GM12878 (cell line): Measurements from ENCODE around the gene DHRS12. TPM values are rescaled to one million over a fixed set of nuclear protein-coding genes. Genes with fewer than 3 reads are reported as not detected.

Experiments
- ATAC-seq: fragments of 200-7000 bp; cut with Tn5 transposase; 3 replicates; pipeline ENCODE4 v1.9.1; 2020; ENCODE audit warnings: mild to moderate bottlenecking, moderate library complexity
- BruUV-seq: library from RNA; stranded (reverse); fragments of 400-500 nt; replicated peaks from 2 replicates; lab custom pipeline; 2021; lab: Mats Ljungman, UMichigan
- CTCF ChIA-PET: fragments of 300-600 bp; sonication (Branson Sonifier 250); formaldehyde crosslinking; extraction: SDS; loops from one replicate; lab custom pipeline; 2021; ENCODE audit warnings: inconsistent platforms; lab: Yijun Ruan, JAX
- POLR2A ChIA-PET: fragments of 350-600 bp; formaldehyde crosslinking; extraction: SDS; loops from one replicate; lab custom pipeline; 2021; ENCODE audit warnings: inconsistent platforms; lab: Charles Lee
- RAD21 ChIA-PET: fragments of 300-600 bp; sonication (Branson Sonifier 250); formaldehyde crosslinking; loops from one replicate; lab custom pipeline; 2023; ENCODE audit warnings: antibody characterized with exemption; ENCODE audit not compliant: unreplicated experiment; lab: Charles Lee
- SMC1A ChIA-PET: fragments of 300-600 bp; sonication (Branson Sonifier 250); formaldehyde crosslinking; loops from one replicate; lab custom pipeline; 2023; ENCODE audit not compliant: unreplicated experiment, uncharacterized antibody; lab: Charles Lee
- DNase-seq: peaks from one replicate; pipeline ENCODE4 v3.0.0-alpha.2; 2011; ENCODE audit warnings: low read depth, low spot score
- FAIRE-seq: peaks from 3 replicates; lab custom pipeline; 2011; peaks lifted over from hg19 to GRCh38; lab: Jason Lieb, UNC
- H2AFZ ChIP-seq: 2 replicates; pipeline ENCODE4 v1.6.0; 2011; ENCODE audit warnings: low read depth, low read length, control low read depth; ENCODE audit not compliant: control insufficient read depth
- H3K27ac ChIP-seq: 2 replicates; pipeline ENCODE4 v1.5.1; 2011; ENCODE audit warnings: control low read depth; ENCODE audit not compliant: control insufficient read depth, insufficient read depth
- H3K27me3 ChIP-seq, 2 experiments: replicated peaks in 1 of 2; 2 replicates each; pipeline versions ENCODE4 v1.6.0 to v1.6.1; 2011; ENCODE audit warnings: low read length in 1 of 2; ENCODE audit not compliant: control insufficient read depth in 2 of 2, insufficient read depth in 2 of 2
- H3K36me3 ChIP-seq, 2 experiments: 2 replicates each; pipeline ENCODE4 v1.5.1; 2011; ENCODE audit warnings: low read length in 1 of 2; ENCODE audit not compliant: control insufficient read depth in 2 of 2, insufficient read depth in 2 of 2
- H3K4me1 ChIP-seq: 2 replicates; pipeline ENCODE4 v1.6.1; 2011; ENCODE audit warnings: mild to moderate bottlenecking, low read length, moderate library complexity, mixed read lengths; ENCODE audit not compliant: control insufficient read depth, insufficient read depth
- H3K4me2 ChIP-seq: 2 replicates; pipeline ENCODE4 v1.6.0; 2011; ENCODE audit warnings: control low read depth; ENCODE audit not compliant: control insufficient read depth, insufficient read depth
- H3K4me3 ChIP-seq: fragments of 200-600 bp; sonication (generic); 2 replicates; pipeline ENCODE4 v1.5.1; 2016
- H3K79me2 ChIP-seq: 2 replicates; pipeline ENCODE4 v1.6.0; 2011; ENCODE audit warnings: low read length; ENCODE audit not compliant: control insufficient read depth, insufficient read depth
- H3K9ac ChIP-seq: 2 replicates; pipeline ENCODE4 v1.8.0; 2011; ENCODE audit warnings: low read length, control low read depth, mixed read lengths; ENCODE audit not compliant: control insufficient read depth, insufficient read depth
- H3K9me3 ChIP-seq: replicated peaks from 3 replicates; pipeline ENCODE4 v1.5.1; 2011; ENCODE audit warnings: mild to moderate bottlenecking, low read length; ENCODE audit not compliant: control insufficient read depth, insufficient read depth
- H4K20me1 ChIP-seq: 2 replicates; pipeline ENCODE4 v1.6.0; 2011; ENCODE audit not compliant: control insufficient read depth, insufficient read depth
- ATF2 ChIP-seq: IDR thresholded peaks from 2 replicates; pipeline ENCODE4 v1.6.1; 2012; ENCODE audit warnings: low read length, inconsistent platforms
- ETV6 ChIP-seq, 2 experiments: fragments of 450-650 bp in 1 of 2; IDR thresholded peaks in 1 of 2; conservative IDR thresholded peaks in 1 of 2; 2 replicates each; pipeline ENCODE4 v1.6.1; 2014; ENCODE audit warnings: antibody characterized with exemption in 1 of 2, borderline replicate concordance in 1 of 2, low read depth in 1 of 2, mild to moderate bottlenecking in 1 of 2, moderate library complexity in 1 of 2
- NFIC ChIP-seq: IDR thresholded peaks from 2 replicates; pipeline ENCODE4 v1.6.1; 2012; ENCODE audit warnings: low read depth, mild to moderate bottlenecking, inconsistent platforms, low read length, moderate library complexity
- SUZ12 ChIP-seq: fragments of 200-600 bp; sonication (generic); IDR thresholded peaks from one replicate; pipeline ENCODE4 v1.6.1; 2018; ENCODE audit warnings: antibody characterized with exemption, mild to moderate bottlenecking; ENCODE audit not compliant: unreplicated experiment
- WGBS: methylation state at CpG from one replicate; pipeline ENCODE4 v1.1.6; 2016; ENCODE audit warnings: low lambda C conversion rate; ENCODE audit not compliant: insufficient replicate concordance, insufficient coverage; ENCODE audit errors: missing lambda C conversion rate; 5-methylcytosine and 5-hydroxymethylcytosine counted together
- in situ Hi-C: fragments of 300-500 bp; cut with MboI; formaldehyde crosslinking; loops from 9 replicates; pipeline ENCODE4 v1.14.3; 2018; ENCODE audit warnings: mixed read lengths
- intact Hi-C: fragments of 100-400 bp; cut with micrococcal nuclease; formaldehyde crosslinking; loops from one replicate; pipeline ENCODE4 v1.14.2; 2022; ENCODE audit not compliant: unreplicated experiment
- polyA plus RNA-seq, 11 experiments: library from polyadenylated mRNA; depleted of rRNA in 4 of 11; unstranded in 6 of 11; stranded (reverse) in 5 of 11; fragments of >200 nt; fragmentation: Nextera tagmentation in 4 of 11; fragmentation: Illumina TruSeq in 1 of 11; extraction: Ambion mirVana in 4 of 11; extraction: Trizol in 1 of 11; gene quantifications; 1 replicate in 1 of 11; 2 replicates in 10 of 11; pipeline versions ENCODE4 v1.2.1 to v1.2.3, GENCODE V29; 2011 to 2016; ENCODE audit warnings: inconsistent platforms in 2 of 11, missing spikeins in 2 of 11, low read depth in 1 of 11
- total RNA-seq, 4 experiments: library from RNA; depleted of rRNA in 3 of 4; stranded (reverse); fragments of >200 nt in 3 of 4; fragmentation: Illumina TruSeq in 1 of 4; extraction: Trizol in 1 of 4; gene quantifications; 2 replicates each; pipeline versions ENCODE4 v1.2.1 to v1.2.3, GENCODE V29; 2013 to 2021

Gene DHRS12
- total and polyA plus RNA-seq, 10 of the 15 experiments (the other 5 are each of a cell fraction or from before 2014, with no cell fraction given) = 2.9 to 11.3 (median 8.2) TPM

GRCh38 chr13:51739027-51739764 lies 64.8 kb downstream of the DHRS12 start:
- ChIA-PET CTCF (interaction anchor here (0.6 kb wide), 1 partner anchor 149 kb away, joined by 4 read pairs; no protein-coding TSS in a partner anchor), POLR2A (interaction anchor here (0.9 kb wide), 1 partner anchor 119 kb away, joined by 3 read pairs; no protein-coding TSS in a partner anchor), RAD21 (interaction anchor here (2.1 kb wide), 1 partner anchor 126 kb away, joined by 5 read pairs; no protein-coding TSS in a partner anchor), SMC1A (interaction anchor here (0.7 to 1.5 kb wide), 8 partner anchors 10 to 453 kb away, joined by 3 to 5 read pairs (median 4); no protein-coding TSS in a partner anchor)
- no TSS peak for BruUV-seq
- Histone ChIP-seq H3K27ac (no peak overlapping the region), H3K4me1 (peaks cover 3% of the 10 kb centered on the region; the same call in 1 of the 2 replicates), H3K27me3 (no peaks in the 10 kb centered on the region), H2AFZ (no peak overlapping the region), H3K79me2 (no peaks in the 10 kb centered on the region), H3K36me3 (peaks cover 0 to 9% of the 10 kb centered on the region in 2 experiments; a peak in 1 of 4 replicates), H3K9ac (no peak overlapping the region), H3K9me3 (no peaks in the 10 kb centered on the region), H3K4me2 (no peak overlapping the region), H3K4me3 (no peak overlapping the region), H4K20me1 (no peaks in the 10 kb centered on the region)
- no peak for DNase-seq
- TF ChIP-seq ETV6 (conservative IDR thresholded peaks at IDR 0.05 in 1 of 2, IDR thresholded peaks at IDR 0.05 in 1 of 2; ENCODE audit: borderline replicate concordance in 1 of 2, low read depth in 1 of 2) (no peak), ATF2 (no peak), SUZ12 (no peak), NFIC (no peak)
- in situ Hi-C loops (no loop called here), intact Hi-C loops (no loop called here)
- WGBS = 93% methylated on average over 6 of the region's 6 CpGs
- ATAC-seq = no peak
- no peak for FAIRE-seq
